CD4-positive, alpha-beta T cell treated with Interleukin-6 for 4 hours (primary cell): ENCODE measurements around the gene STX12.
"Not testable (repeated sequence)": the region's sequence is repeated elsewhere in the genome, so short reads cannot be mapped to it uniquely, and the experiment has no call there.

Experiments used
- DNase-seq: peaks from one replicate; pipeline ENCODE4 v3.0.0-alpha.2; 2020; ENCODE audit warnings: mixed read lengths

The STX12 gene

GRCh38 chr1:27831568-27832410 is 58.8 kb downstream of the STX12 start:
- DNase-seq, result no peak

- no peak for DNase-seq
These were observed 59.7 kb downstream of the STX12 start for GRCh38 chr1:27832762-27833161.

- no peak for DNase-seq
These were observed 60.5 kb downstream of the STX12 start for GRCh38 chr1:27833470-27833869.

- DNase-seq, result no peak
These were observed 62.0 kb downstream of the STX12 start for GRCh38 chr1:27835046-27835445.

- DNase-seq, result no peak
These were observed 62.5 kb downstream of the STX12 start for GRCh38 chr1:27835501-27835900.

GRCh38 chr1:27849951-27850350 is 76.9 kb downstream of the STX12 start:
- DNase-seq, result no peak

- DNase-seq, result no peak
These were observed 82.1 kb downstream of the STX12 start for GRCh38 chr1:27855085-27855484.

GRCh38 chr1:27856561-27857343 is 83.7 kb downstream of the STX12 start:
- no peak for DNase-seq

- not testable (repeated sequence) for DNase-seq
These were observed 84.5 kb downstream of the STX12 start for GRCh38 chr1:27857552-27857951.

- DNase-seq, result peak; percentile 89
These were observed 85.3 kb downstream of the STX12 start for GRCh38 chr1:27858072-27858948.

GRCh38 chr1:27858949-27859576 is 86.0 kb downstream of the STX12 start:
- DNase-seq, result no peak

- DNase-seq, result no peak
These were observed 88.4 kb downstream of the STX12 start for GRCh38 chr1:27861436-27861835.

GRCh38 chr1:27862004-27862403 is 89.0 kb downstream of the STX12 start:
- DNase-seq, result no peak

GRCh38 chr1:27862671-27863537 is 89.9 kb downstream of the STX12 start:
- no peak for DNase-seq

- DNase-seq, result no peak
These were observed 90.5 kb downstream of the STX12 start for GRCh38 chr1:27863538-27863915.

GRCh38 chr1:27864264-27864895 is 91.4 kb downstream of the STX12 start:
- peak; percentile 48 for DNase-seq

GRCh38 chr1:27865821-27866220 is 92.8 kb downstream of the STX12 start:
- DNase-seq, result no peak

- DNase-seq, result peak; percentile 14
These were observed 95.5 kb downstream of the STX12 start for GRCh38 chr1:27868556-27868931.

- DNase-seq, result peak; percentile 81
These were observed 96.1 kb downstream of the STX12 start for GRCh38 chr1:27868932-27869718.

- no peak for DNase-seq
These were observed 96.7 kb downstream of the STX12 start for GRCh38 chr1:27869719-27870085.
